ENCODE results near the gene VOPP1.

GRCh38 chr7:55565681-55566080, 6.6 kb downstream of the VOPP1 start:
- TF ChIP-seq RAD21 (IDR thresholded peaks at IDR 0.05; ENCODE audit: low read depth) = no peak
- no peak for TF ChIP-seq CREB1 (IDR thresholded peaks at IDR 0.05; ENCODE audit: low read depth)
- TF ChIP-seq TCF12 (IDR thresholded peaks at IDR 0.05; ENCODE audit: low read depth) = no peak
